Effector memory CD4-positive, alpha-beta T cell (primary cell): ENCODE measurements around the gene KCTD14.
"Not testable (repeated sequence)": the region's sequence is repeated elsewhere in the genome, so short reads cannot be mapped to it uniquely, and the experiment has no call there.

Experiments
- DNase-seq, 3 donors: peaks; one replicate each; pipeline ENCODE4 v3.0.0-alpha.2; 2020
- H3K27ac ChIP-seq: 2 replicates; pipeline ENCODE4 v1.7.0; 2013; ENCODE audit warnings: mild to moderate bottlenecking, low read length, moderate library complexity; ENCODE audit not compliant: insufficient read depth, poor library complexity, severe bottlenecking
- H3K27me3 ChIP-seq: replicated peaks from 2 replicates; pipeline ENCODE4 v1.7.0; 2013; ENCODE audit warnings: mild to moderate bottlenecking, low read length; ENCODE audit not compliant: insufficient read depth, control insufficient read depth, poor library complexity, severe bottlenecking
- H3K36me3 ChIP-seq: 2 replicates; pipeline ENCODE4 v1.7.0; 2013; ENCODE audit warnings: mild to moderate bottlenecking, low read length, moderate library complexity; ENCODE audit not compliant: control insufficient read depth, insufficient read depth
- H3K4me1 ChIP-seq: 2 replicates; pipeline ENCODE4 v1.7.0; 2013; ENCODE audit warnings: low read length, mild to moderate bottlenecking; ENCODE audit not compliant: control insufficient read depth, insufficient read depth, poor library complexity, severe bottlenecking
- H3K4me3 ChIP-seq: 2 replicates; pipeline ENCODE4 v1.7.0; 2013; ENCODE audit warnings: low read length, low read depth, mild to moderate bottlenecking; ENCODE audit not compliant: insufficient read depth, poor library complexity, severe bottlenecking
- H3K9me3 ChIP-seq: 2 replicates; pipeline ENCODE4 v1.7.0; 2013; ENCODE audit warnings: mild to moderate bottlenecking, low read length, moderate library complexity; ENCODE audit not compliant: control insufficient read depth

KCTD14 gene

DNA sequence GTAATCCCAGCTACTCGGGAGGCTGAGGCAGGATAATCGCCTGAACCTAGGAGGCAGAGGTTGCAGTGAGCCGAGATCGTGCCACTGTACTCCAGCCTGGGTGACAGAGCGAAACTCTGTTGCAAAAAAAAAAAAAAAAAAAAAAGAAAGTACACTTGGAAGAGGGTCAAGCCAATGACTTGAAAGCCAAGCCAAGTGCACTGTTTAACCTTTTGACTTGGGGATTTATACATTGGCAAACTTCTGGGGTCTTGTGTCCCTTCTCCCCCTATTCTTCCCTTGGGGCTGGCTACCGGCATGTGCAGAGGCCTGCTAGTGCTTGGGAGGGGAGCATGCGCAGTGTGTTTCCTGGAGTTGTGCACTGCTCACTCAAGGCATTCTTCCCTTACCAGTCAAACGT, 26.3 kb upstream of the KCTD14 start:
- Histone ChIP-seq H3K36me3 (no peaks in the 10 kb centered on the region), H3K4me3 (no peak overlapping the region), H3K27ac (no peak overlapping the region), H3K27me3 (no peaks in the 10 kb centered on the region), H3K4me1 (peaks cover 6% of the 10 kb centered on the region), H3K9me3 (no peaks in the 10 kb centered on the region)
- DNase-seq: no peak

DNA sequence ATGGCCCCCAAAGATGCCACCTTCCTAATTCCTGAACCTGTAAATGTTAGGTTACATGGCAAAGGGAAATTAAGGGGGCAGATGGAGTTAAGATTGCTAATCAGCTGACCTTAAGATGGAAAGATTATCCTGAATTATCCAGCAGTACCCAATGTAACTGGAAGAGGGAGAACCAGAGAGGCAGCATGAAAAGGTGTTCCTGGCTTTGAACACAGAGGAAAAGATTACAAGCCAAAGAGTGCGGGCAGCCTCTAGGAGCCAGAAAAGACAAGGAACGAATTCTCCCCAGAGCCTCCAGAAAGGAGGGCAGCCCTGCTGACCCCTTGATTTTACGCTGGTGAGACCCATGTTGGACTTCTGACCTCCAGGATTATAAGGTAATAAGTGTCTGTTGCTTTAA, 25.5 kb upstream of the KCTD14 start:
- no peak overlapping the region for H3K4me3 ChIP-seq
- H3K27ac ChIP-seq: no peak overlapping the region
- peaks cover 6% of the 10 kb centered on the region for H3K4me1 ChIP-seq
- no peaks in the 10 kb centered on the region for H3K9me3 ChIP-seq
- DNase-seq: no peak
- no peaks in the 10 kb centered on the region for H3K36me3 ChIP-seq
- H3K27me3 ChIP-seq: no peaks in the 10 kb centered on the region

DNA sequence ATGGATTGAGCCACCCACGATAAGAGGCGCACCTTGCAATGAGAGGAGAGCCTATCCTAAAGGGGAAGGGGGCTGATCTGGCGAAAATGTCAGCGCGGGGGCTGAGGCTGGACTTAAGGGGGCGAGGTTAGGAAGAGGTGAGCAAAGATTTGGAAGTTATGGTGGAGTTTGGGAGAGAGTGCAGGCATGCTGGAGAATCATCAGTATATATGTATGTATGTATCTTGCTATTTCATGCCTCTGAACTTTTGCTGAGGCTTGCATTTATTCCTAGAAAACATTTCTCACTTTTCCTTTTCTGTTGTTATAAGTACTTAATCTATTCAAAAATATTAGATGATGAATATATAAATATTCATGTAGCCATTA, 23.4 kb upstream of the KCTD14 start:
- Histone ChIP-seq H3K9me3 (no peaks in the 10 kb centered on the region), H3K27ac (no peak overlapping the region), H3K36me3 (no peaks in the 10 kb centered on the region), H3K4me1 (peaks cover 6% of the 10 kb centered on the region), H3K4me3 (no peak overlapping the region), H3K27me3 (no peaks in the 10 kb centered on the region)
- DNase-seq: no peak

DNA sequence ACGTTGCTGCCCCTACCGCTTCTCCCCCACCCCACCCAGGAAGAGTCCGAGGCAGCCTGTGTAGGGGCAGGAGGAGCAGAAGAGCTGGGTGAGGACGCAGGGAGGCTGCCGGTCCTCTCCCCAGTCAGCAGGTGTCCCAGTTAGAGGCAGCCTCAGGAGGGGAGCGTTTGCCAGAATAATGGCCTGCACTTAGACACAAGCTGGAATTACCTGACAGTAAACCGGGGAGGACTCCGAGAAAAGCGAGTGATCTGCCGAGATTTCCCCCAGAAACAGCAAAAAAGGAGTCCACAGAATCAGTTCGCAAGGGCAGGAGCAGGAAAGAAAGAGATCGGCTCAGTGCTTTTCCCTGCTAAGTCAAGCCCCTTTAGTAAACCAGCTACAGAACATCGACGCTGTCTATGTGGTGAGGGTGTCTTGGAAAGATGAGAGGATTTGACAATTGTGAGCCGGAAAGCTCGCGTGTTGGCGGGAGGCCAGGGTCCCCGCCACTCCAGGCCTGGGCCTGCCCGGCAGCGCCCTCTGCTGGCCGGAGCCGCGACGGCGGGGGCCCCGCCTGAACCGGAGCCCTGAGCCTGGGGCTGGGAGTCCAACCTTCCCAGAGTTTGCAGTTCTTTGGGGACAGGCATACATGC, 22.9 kb upstream of the KCTD14 start:
- Histone ChIP-seq H3K27me3 (no peaks in the 10 kb centered on the region), H3K9me3 (no peaks in the 10 kb centered on the region), H3K4me3 (peak overlapping the region; percentile 16), H3K27ac (no peak overlapping the region), H3K4me1 (peaks cover 6% of the 10 kb centered on the region), H3K36me3 (no peaks in the 10 kb centered on the region)
- peak; percentile 49 to 56 (median 53) for DNase-seq

DNA sequence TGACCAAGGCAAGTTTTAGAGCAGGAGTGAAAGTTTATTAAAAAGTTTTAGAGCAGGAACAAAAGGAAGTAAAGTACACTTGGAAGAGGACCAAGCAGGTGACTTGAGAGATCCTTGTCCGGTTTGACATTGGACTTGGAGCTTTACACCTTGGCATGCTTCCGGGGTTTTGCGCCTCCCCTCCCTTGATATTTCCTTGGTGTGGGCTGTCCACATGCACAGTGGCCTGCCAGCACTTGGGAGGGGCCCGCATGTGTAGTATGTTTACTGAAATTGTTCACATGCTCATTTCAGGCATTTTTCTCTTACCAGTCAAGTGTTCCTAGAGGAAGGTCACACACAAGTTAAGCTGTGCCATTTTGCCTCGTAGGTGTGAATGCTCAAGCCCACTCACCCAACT, 21.6 kb upstream of the KCTD14 start:
- H3K9me3 ChIP-seq: no peaks in the 10 kb centered on the region
- no peaks in the 10 kb centered on the region for H3K27me3 ChIP-seq
- H3K4me3 ChIP-seq: no peak overlapping the region
- DNase-seq: no peak
- H3K27ac ChIP-seq: no peak overlapping the region
- peaks cover 6% of the 10 kb centered on the region for H3K4me1 ChIP-seq
- no peaks in the 10 kb centered on the region for H3K36me3 ChIP-seq

DNA sequence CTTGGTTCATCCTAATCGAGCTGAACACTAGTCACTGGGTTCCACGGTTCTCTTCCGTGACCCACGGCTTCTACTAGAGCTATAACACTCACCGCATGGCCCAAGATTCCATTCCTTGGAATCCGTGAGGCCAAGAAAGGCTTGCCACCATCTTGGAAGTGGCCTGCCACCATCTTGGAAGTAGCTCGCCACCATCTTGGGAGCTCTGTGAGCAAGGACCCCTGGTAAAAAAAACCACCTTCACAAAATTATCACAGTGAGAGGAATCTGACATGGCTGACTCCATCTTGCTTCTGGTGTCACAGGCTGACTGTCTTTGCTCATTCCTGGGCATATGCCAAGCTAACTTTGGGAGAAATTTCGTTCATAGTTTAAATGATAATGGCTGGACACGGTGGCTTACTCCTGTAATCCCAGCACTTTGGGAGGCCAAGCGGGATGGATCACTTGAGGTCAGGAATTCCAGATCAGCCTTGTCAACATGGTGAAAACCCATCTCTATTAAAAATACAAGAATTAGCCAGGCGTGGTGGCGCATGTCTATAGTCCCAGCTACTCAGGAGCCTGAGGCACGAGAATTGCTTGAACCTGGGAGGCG, 18.9 kb upstream of the KCTD14 start:
- peaks cover 6% of the 10 kb centered on the region for H3K4me1 ChIP-seq
- DNase-seq: no peak
- no peaks in the 10 kb centered on the region for H3K27me3 ChIP-seq

DNA sequence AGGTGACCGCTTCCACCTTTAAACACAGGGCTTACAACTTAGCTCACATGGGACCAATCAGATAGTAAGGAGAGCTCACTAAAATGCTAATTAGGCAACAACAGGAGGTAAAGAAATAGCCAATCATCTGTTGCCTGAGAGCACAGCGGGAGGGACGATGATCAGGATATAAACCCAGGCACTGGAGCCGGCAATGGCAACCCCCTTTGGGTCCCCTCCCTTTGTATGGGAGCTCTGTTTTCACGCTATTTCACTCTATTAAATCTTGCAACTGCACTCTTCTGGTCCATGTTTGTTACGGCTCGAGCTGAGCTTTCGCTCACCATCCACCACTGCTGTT, 18.3 kb upstream of the KCTD14 start:
- not testable (repeated sequence) for H3K4me1 ChIP-seq, H3K9me3 ChIP-seq, H3K4me3 ChIP-seq, H3K27ac ChIP-seq, DNase-seq, H3K27me3 ChIP-seq, H3K36me3 ChIP-seq

More for the DNA sequence above, 18.9 kb upstream of the KCTD14 start:
- Histone ChIP-seq H3K4me3 (no peak overlapping the region), H3K9me3 (no peaks in the 10 kb centered on the region), H3K36me3 (no peaks in the 10 kb centered on the region), H3K27ac (no peak overlapping the region)

DNA sequence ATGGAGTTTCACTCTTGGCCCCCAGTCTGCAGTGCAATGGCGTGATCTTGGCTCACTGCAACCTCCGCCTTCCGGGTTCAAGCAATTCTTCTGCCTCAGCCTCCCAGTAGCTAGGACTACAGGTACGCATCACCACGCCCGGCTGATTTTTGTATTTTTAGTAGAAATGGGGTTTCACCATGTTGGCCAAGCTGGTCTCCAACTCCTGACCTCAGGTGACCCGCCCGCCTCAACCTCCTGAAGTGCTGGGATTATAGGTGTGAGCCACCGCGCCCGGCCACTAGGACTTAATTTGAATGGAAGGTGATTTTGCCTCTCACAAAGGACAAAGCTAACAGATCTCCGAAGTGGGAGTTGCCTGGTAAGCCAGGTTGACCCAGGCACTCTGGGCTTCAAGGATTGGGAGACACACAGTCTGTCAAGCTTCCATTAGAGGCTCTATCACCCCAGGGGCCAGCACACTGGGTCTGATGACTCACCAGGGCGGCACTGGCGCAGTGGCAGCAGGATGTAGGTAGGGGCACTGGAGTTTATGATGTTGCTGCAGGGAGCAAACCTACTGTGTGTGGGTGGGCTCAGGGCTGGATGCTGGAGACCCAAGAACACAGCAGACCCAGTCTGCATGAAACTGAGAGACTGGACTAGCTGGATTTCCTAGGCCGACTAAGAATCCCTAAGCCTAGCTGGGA, 17.8 kb upstream of the KCTD14 start:
- H3K27me3 ChIP-seq: no peaks in the 10 kb centered on the region
- H3K9me3 ChIP-seq: no peaks in the 10 kb centered on the region
- H3K4me3 ChIP-seq: no peak overlapping the region
- no peaks in the 10 kb centered on the region for H3K36me3 ChIP-seq
- H3K4me1 ChIP-seq: no peaks in the 10 kb centered on the region
- H3K27ac ChIP-seq: no peak overlapping the region
- no peak for DNase-seq

DNA sequence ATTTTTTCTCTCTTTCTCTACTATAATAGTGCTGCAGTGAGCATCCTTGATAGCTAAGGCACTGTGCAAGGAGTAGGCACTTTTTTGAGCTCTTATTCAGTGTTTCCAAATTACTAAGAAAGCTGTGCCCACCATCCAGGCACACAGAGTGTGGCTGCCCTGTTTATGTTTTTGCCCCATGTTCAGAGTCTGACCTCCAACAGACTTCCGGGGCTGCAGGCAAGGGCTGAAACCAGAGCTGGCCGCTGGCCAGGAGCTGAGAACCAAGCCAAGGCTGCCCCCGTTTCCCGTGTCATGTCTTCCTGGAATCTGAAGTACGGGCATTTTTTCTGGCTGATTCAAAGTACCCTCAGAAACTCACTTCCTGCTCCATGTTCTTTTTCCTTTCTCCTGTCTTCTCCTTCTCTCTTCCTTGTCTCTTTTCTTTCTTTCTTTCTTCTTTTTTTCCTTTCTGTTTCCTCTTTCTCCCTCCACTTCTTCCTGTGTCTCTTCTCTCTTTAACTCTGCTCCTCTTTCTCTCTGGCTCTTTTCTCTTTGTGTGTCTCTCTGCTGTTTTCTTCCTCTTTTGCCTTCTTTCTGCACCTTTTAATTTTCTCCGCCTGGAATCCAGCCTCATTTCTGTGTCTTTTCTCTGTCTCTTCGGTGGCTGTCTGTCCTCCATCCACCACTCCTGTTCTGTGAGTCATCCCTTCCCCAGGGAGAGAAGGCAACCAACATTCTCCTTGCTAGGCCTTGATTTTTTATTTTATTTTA, 17.0 kb upstream of the KCTD14 start:
- H3K4me1 ChIP-seq: no peaks in the 10 kb centered on the region
- DNase-seq: no peak
- no peak overlapping the region for H3K4me3 ChIP-seq
- no peak overlapping the region for H3K27ac ChIP-seq
- H3K36me3 ChIP-seq: no peaks in the 10 kb centered on the region
- no peaks in the 10 kb centered on the region for H3K9me3 ChIP-seq
- H3K27me3 ChIP-seq: no peaks in the 10 kb centered on the region

DNA sequence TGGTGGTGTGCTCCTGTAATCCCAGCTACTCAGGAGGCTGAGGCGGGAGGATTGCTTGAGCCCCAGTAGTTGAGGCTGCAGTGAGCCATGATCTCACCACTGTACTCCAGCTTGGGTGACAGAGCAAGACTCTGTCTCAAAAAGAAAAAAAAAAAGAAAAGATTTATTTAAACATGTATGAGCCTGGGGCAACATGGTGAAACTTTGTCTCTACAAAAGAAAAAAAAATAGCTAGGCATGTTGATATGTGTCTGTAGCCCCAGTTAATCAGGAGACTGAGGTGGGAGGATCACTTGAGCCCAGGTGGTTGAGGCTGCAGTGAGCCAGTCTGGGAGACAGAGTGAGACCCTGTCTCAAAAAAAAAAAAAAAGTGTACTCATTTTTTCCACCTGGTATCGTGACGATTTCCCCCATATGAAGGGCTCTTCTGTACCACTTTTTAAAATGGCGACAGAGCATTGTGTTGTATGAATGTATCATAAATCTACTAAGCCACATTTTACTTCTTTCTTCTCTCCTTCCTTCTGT, 16.4 kb upstream of the KCTD14 start:
- H3K27ac ChIP-seq: no peak overlapping the region
- no peak overlapping the region for H3K4me3 ChIP-seq
- no peaks in the 10 kb centered on the region for H3K27me3 ChIP-seq
- no peaks in the 10 kb centered on the region for H3K9me3 ChIP-seq
- no peaks in the 10 kb centered on the region for H3K4me1 ChIP-seq
- DNase-seq: no peak
- no peaks in the 10 kb centered on the region for H3K36me3 ChIP-seq
